HG03460 (cell line): ENCODE results near the gene DCUN1D4.

ENCODE experiments used
- ATAC-seq: cut with Tn5 transposase; IDR thresholded peaks from one replicate; pipeline ENCODE4 v1.9.1; 2021; ENCODE audit not compliant: unreplicated experiment

Gene DCUN1D4

DNA sequence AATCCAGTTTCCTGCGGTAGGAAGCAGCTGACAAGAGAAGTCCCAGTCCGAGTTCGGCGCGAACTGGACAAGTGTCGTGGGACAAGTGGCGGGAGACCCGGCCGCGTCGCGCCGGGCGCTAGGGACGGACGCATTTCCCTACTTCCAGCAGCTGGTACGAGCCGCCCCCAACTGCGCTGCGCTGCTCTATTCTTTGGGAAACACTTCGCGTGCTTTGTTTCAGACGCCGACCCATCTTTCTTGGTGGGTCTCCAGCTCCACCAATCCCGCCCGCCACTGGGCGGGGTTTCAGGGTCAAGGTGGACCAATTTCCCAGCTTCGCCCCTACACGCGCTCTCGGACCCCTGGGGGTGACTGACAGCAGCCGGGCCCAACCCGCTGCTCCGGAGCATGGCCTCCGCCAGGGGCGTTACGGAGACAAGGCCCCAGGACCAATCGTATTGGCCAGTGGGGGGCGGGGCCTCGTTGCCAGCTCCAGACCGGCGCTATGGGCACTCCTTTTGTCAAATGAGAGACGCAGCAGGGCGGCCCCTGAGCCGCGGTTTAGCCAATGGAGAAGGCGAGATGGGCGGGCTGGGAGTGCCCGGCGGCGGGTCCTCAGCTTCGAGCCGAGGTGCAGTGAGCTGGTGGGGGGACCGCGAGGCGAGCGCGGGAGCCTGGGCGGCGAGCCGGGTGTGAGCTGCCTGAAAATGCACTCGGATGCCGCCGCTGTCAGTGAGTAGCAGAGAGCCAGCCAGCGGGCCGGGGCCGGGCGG is at the start of gene DCUN1D4:
TSS of gene DCUN1D4 (plus strand) at position 600 of the 755 bp plus-strand sequence. CDS start at position 690, 90 bp downstream.
- ATAC-seq, result peak; percentile 87

DNA sequence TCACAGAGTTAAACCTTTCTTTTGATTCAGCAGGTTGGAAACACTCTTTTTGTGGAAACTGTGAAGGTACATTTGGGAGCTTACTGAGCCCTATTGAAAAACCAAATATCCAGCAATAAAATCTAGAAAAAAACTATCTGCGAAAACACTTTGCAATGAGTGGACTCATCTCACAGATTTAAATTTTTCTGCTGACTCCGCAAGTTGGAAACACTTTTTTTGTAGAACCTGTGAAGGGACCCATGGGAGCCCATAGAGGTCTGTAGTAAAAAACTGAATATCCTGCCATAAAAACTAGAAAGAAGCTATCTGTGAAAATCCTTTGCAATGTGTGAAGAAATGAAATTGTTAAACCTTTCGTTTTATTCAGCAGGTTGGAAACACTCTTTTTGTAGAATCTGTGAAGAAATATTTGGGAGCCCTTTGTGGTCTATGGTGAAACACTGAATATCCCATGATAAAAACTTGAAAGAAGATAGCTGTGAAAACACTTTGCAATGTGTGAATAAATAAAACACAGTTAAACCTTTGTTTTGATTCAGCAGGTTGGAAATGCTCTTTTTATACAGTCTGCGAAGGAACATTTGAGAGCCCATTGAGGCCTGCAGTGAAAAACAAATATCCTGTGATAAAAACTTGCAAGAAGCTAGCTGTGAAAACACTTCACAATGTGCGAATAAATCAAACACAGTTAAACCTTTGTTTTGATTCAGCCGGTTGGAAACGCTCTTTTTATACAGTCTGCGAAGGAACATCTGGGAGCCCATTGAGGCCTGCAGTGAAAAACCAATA is 22.3 kb upstream of the DCUN1D4 start:
- no peak for ATAC-seq

GRCh38 chr4:51825341-51825740 is 17.6 kb upstream of the DCUN1D4 start:
- no peak for ATAC-seq

GRCh38 chr4:51830156-51830720 is 12.7 kb upstream of the DCUN1D4 start:
- ATAC-seq, result no peak

DNA sequence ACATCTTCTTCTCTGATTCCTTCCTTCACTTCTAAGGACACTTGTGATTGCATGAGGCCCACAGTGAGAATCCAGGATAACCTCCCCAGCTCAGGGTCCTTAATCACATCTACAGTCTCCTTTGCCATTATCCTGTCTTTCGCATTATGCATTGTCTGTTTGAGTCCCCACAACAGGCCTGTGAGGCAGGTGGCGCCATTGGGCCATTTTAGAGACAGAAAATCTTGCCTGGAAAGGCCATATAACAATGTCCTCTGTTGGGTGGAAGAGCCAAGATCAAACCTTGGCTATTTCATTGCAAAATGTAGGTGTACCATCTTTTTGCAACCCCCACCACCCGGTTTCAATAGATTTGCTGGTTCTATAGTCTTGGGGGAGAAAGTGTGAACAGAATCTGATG is 11.8 kb upstream of the DCUN1D4 start:
- ATAC-seq, result no peak

DNA sequence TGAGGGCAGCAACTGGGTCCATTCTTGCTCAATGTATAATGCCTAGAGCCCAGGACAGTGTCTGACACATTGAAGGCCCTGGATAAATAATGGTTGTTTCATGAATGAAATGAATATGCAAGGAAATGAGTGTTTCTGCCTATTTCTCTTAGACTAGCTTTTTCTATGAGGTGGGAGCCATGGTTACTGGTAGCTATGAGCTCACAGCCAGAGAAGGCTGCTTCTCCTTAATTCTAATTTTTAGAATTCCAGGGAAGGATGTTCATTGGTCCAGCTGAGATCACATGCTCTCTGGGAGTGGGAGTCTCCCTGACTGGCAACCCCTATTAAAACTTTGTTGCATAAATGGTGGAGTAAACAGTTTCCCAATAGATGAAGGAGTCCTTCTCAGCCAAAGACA is 9.7 kb upstream of the DCUN1D4 start:
- ATAC-seq, result no peak

DNA sequence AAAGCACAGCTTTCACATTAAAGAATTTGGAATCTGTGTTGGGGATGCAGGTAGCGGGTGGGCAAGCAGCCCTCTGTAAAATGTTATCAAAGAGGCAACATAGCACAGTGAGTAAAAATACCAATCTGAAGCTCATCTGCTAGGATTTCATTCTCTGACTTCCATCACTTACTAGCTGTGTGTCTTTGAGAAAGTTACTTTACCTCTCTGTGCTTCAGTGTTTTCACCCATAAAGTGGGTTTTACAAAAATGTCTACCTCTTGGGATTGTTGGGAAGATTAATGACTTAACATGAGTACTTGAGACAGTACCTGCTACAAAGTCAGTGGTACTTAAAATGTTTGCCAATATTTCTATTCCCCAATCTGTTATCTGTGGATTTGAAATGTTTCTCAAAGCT is 7.9 kb upstream of the DCUN1D4 start:
- no peak for ATAC-seq

DNA sequence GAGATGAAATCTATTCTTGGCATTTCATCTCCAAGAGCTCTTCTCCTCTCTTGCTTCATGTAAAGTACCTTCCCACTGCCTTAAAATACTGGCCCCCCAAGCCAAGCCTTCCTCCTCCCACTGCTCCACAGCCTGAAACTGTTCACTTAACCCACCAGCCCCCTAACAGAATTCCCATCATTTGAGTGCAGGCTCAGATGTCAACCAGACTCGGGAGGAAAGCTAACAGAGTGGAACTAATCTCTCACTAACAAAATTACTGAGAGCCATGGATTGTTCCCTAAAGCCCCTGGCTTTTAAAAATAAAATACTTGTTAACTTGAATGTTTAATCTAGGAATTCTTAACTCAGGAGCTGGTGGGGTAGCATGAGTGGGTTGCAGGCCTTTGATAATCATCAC is 7.1 kb upstream of the DCUN1D4 start:
- ATAC-seq, result no peak

DNA sequence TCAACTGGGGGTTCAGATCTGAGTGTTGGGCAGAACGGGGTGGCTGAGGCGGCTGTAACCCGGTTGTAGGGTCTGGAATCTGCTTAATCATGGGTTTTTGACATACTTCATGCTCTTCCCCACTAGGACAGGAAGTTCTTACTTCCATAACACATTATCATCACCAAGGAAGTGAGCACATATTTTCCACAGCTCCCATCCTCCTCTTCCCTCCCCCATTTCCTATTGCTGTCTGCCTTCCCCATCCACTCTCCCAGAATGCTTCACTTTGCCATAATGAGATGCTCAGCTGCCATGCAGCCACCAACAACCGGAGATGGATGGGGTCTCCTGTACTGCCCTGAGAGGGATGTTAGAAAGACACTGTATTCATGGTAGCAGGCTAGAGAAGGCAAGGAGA is 6.4 kb upstream of the DCUN1D4 start:
- no peak for ATAC-seq

GRCh38 chr4:51840781-51841180 is 2.2 kb upstream of the DCUN1D4 start:
- no peak for ATAC-seq

GRCh38 chr4:51842167-51842553 is 793 bp upstream of the DCUN1D4 start:
- no peak for ATAC-seq

GRCh38 chr4:51843309-51844152 is 578 bp downstream of the DCUN1D4 start:
- ATAC-seq, result peak; percentile 22

DNA sequence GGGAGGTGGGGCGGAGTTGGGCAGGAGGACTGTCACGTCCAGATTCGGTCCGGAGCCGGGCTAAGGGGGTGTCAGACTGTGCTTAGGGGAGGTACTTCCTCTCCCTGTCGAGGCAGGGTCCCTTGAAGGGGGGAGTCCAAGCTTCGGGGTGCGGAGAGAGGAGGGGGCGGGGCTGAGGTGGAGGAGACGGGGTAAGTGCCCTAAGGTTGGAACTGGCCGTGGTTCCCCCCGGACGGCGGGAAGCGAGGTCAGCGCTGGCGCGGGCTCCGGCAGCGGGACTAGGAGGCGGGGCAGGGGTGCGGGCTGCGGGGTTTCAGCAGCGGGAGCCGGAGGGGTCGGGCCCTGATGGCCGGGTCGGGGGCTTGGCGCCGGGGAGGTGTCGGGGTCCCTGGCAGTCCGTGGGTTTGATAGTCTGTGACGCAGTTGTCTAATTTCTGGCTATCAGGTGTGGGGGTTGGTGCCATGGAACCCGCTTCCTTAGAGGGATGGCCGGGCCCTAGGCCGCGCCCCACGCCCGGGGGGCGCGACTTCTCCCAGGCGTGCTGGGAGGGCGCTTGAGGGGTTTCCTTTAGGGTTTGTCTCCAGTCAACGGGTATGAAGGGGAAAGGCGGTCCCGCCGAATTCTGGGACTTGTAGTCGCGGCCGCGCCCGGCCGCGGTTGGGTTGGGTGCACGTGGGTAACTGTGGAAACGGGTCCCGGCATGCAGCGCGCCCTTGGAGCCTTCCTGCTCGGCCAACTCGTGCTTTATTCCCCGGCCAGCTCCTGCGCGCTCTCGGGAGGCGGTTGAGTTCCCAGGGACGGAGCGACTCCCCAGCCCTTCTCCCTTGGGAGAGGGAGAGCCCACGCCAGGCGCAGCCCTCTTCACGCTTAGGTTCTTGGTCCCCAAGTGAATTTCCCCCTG is 1.5 kb downstream of the DCUN1D4 start:
- peak; percentile 40 for ATAC-seq

- no peak for ATAC-seq
Measured at GRCh38 chr4:51845055-51845426, 2.1 kb downstream of the DCUN1D4 start.

- no peak for ATAC-seq
Measured at GRCh38 chr4:51845711-51846110, 2.8 kb downstream of the DCUN1D4 start.

GRCh38 chr4:51849430-51849829 is 6.5 kb downstream of the DCUN1D4 start:
- ATAC-seq, result no peak

GRCh38 chr4:51850294-51850693 is 7.3 kb downstream of the DCUN1D4 start:
- ATAC-seq, result no peak

- no peak for ATAC-seq
Measured at GRCh38 chr4:51851090-51851936, 8.4 kb downstream of the DCUN1D4 start.

DNA sequence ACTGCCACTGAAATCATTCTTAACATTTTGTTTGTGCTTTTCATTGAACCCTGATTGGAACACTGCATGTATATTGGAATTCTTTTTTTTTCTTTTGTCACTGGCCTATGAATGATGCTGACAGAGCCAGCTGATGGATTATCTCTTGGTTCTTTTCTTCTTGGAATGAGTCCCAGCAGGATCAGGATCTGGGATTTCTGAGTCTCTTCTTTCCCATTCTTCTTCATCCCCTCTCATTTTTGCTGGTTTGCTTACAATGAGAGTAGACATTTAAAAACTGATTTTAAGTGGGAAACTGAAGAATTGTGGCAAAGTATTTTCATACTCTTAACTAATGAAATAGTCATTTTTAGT is 9.0 kb downstream of the DCUN1D4 start:
- ATAC-seq, result no peak
